ENCODE results near the gene LILRA5.
A peak's percentile ranks its signal among the peaks of the same experiment; 100 is the strongest.
"Not testable (repeated sequence)": the region's sequence is repeated elsewhere in the genome, so short reads cannot be mapped to it uniquely, and the experiment has no call there.

The LILRA5 gene

GRCh38 chr19:54274516-54274915 is 38.5 kb downstream of the LILRA5 start:
- DNase-seq (ENCODE audit: low read depth in 2 of 2) = not testable (repeated sequence)

- DNase-seq (ENCODE audit: low read depth in 2 of 2) = no peak
Measured at GRCh38 chr19:54273821-54274220, 39.1 kb downstream of the LILRA5 start.

GRCh38 chr19:54272181-54272580 is 40.8 kb downstream of the LILRA5 start:
- DNase-seq (ENCODE audit: low read depth in 2 of 2) = not testable (repeated sequence)

- DNase-seq (ENCODE audit: low read depth in 2 of 2) = not testable (repeated sequence)
Measured at GRCh38 chr19:54271587-54271986, 41.4 kb downstream of the LILRA5 start.

- DNase-seq (ENCODE audit: low read depth in 2 of 2) = no peak
Measured at GRCh38 chr19:54271106-54271505, 41.9 kb downstream of the LILRA5 start.

GRCh38 chr19:54268936-54269335 is 44.0 kb downstream of the LILRA5 start:
- DNase-seq (ENCODE audit: low read depth in 2 of 2) = no peak

GRCh38 chr19:54266133-54266532 is 46.8 kb downstream of the LILRA5 start:
- peak; percentile 18 to 53 for DNase-seq (ENCODE audit: low read depth in 2 of 2)

- DNase-seq (ENCODE audit: low read depth in 2 of 2) = no peak
Measured at GRCh38 chr19:54262470-54262869, 50.5 kb downstream of the LILRA5 start.

- DNase-seq (ENCODE audit: low read depth in 2 of 2) = no peak
Measured at GRCh38 chr19:54262066-54262465, 50.9 kb downstream of the LILRA5 start.

GRCh38 chr19:54257116-54257480 is 55.9 kb downstream of the LILRA5 start, which contains the start of gene LILRB5:
Gene LILRB5, minus strand, starts transcription at chr19:54257273. Its CDS starts 80 bp downstream, at chr19:54257193.
- DNase-seq (ENCODE audit: low read depth in 2 of 2) = no peak

All from stimulated activated CD8-positive, alpha-beta memory T cell treated with anti-CD3 and anti-CD28 coated beads, Interleukin-7, amount 100 ng/mL, for 1 hour (primary cell).